Kidney (tissue), 14 donors: Measurements from ENCODE around the gene AMMECR1. TPM values are rescaled to one million over a fixed set of nuclear protein-coding genes. Genes with fewer than 3 reads are reported as not detected.

Experiments
- DNase-seq, 5 donors: peaks; one replicate each; pipeline ENCODE4 v3.0.0-alpha.2; 2013 to 2020
- FAIRE-seq: peaks from 2 replicates; lab custom pipeline; 2012; peaks lifted over from hg19 to GRCh38; lab: Jason Lieb, UNC
- H3K27ac ChIP-seq, 2 donors: one replicate each; pipeline ENCODE4 v1.7.0; 2013; ENCODE audit warnings: low read depth in 2 of 2, low read length in 2 of 2, inconsistent platforms in 1 of 2
- H3K27me3 ChIP-seq: one replicate; pipeline ENCODE4 v1.7.1; 2013; ENCODE audit warnings: low read length, inconsistent platforms; ENCODE audit not compliant: control insufficient read depth, insufficient read depth
- H3K36me3 ChIP-seq, 3 donors: one replicate each; pipeline versions ENCODE4 v1.7.0 to v1.7.1; 2013; ENCODE audit warnings: low read length in 3 of 3, control low read depth in 1 of 3, inconsistent platforms in 1 of 3; ENCODE audit not compliant: insufficient read depth in 3 of 3, control insufficient read depth in 2 of 3
- H3K4me1 ChIP-seq, 3 donors: one replicate each; pipeline versions ENCODE4 v1.7.0 to v1.7.1; 2013; ENCODE audit warnings: low read length in 3 of 3, inconsistent platforms in 1 of 3, low read depth in 1 of 3; ENCODE audit not compliant: control insufficient read depth in 2 of 3, insufficient read depth in 2 of 3
- H3K4me3 ChIP-seq, 3 donors: one replicate each; pipeline versions ENCODE4 v1.7.0 to v1.8.1; 2013; ENCODE audit warnings: low read length in 3 of 3, control low read depth in 1 of 3, inconsistent platforms in 1 of 3
- H3K9ac ChIP-seq, 3 donors: one replicate each; pipeline versions ENCODE4 v1.7.0 to v1.7.1; 2013; ENCODE audit warnings: low read length in 3 of 3, control low read depth in 1 of 3, inconsistent platforms in 1 of 3
- H3K9me3 ChIP-seq, 3 donors: one replicate each; pipeline versions ENCODE4 v1.7.0 to v1.7.1; 2013; ENCODE audit warnings: low read length in 3 of 3, control low read depth in 1 of 3, inconsistent platforms in 1 of 3; ENCODE audit not compliant: control insufficient read depth in 2 of 3, insufficient read depth in 1 of 3
- CTCF ChIP-seq: IDR thresholded peaks from 3 replicates; pipeline ENCODE4 v1.5.1; 2012; ENCODE audit warnings: mild to moderate bottlenecking, moderate library complexity, borderline replicate concordance; ENCODE audit not compliant: insufficient read depth; ENCODE audit errors: extremely low read depth
- intact Hi-C: fragments of 100-400 bp; cut with DNase I; formaldehyde crosslinking; loops from one replicate; pipeline ENCODE4 v1.11.1; 2022
- polyA plus RNA-seq: library from polyadenylated mRNA; stranded (reverse); fragments of 350-450 nt; fragmentation: Illumina TruSeq; extraction: RNeasy Lipid Tissue Mini Kit (QIAGEN cat#74804); gene quantifications from one replicate; pipeline ENCODE4 v1.2.3, GENCODE V29; 2014; ENCODE audit warnings: low read depth, low replicate concordance; ENCODE audit not compliant: insufficient read depth
- total RNA-seq: library from RNA; stranded (reverse); fragmentation: NEBNext Ultra II Directional; extraction: Animal tissue kit (Norgen Biotek cat#: 25700); gene quantifications from one replicate; pipeline ENCODE4 v1.2.1, GENCODE V29; 2021
- donor health status: control.
- donor health status: control.
- donor health status: control.
- donor health status: control.
- donor health status: control.
- donor health status: DM: yes; HTN: yes; CAD: no.
- donor health status: Normal renal cell carcinoma (clear cell type).

Gene AMMECR1
- total and polyA plus RNA-seq, 2 donors from 2014 or later: 4.4 to 11.0 TPM

- peaks cover 0 to 2% (median 0%) of the 10 kb centered on the region in 3 donors for H3K4me1 ChIP-seq
- FAIRE-seq: no peak
Measured at GRCh38 chrX:110182865-110183264, 135.0 kb downstream of the AMMECR1 start.

GRCh38 chrX:110182362-110182761, 135.5 kb downstream of the AMMECR1 start:
- no peak for FAIRE-seq
- peaks cover 2% of the 10 kb centered on the region for H3K27me3 ChIP-seq
- H3K4me1 ChIP-seq: peaks cover 0 to 2% (median 0%) of the 10 kb centered on the region in 3 donors
- no peaks in the 10 kb centered on the region for H3K36me3 ChIP-seq
- no peak overlapping the region for H3K4me3 ChIP-seq
- H3K27ac ChIP-seq: no peak overlapping the region
- TF ChIP-seq CTCF: no peak
- intact Hi-C loops: no loop called here
- H3K9me3 ChIP-seq: no peaks in the 10 kb centered on the region
- no peak overlapping the region for H3K9ac ChIP-seq
- no peak for DNase-seq

More at GRCh38 chrX:110182865-110183264, 135.0 kb downstream of the AMMECR1 start:
- H3K9me3 ChIP-seq: no peaks in the 10 kb centered on the region
- no peaks in the 10 kb centered on the region for H3K36me3 ChIP-seq
- peaks cover 2% of the 10 kb centered on the region for H3K27me3 ChIP-seq
- DNase-seq: no peak
- no peak overlapping the region for H3K27ac ChIP-seq
- H3K9ac ChIP-seq: no peak overlapping the region
- no peak for TF ChIP-seq CTCF
- intact Hi-C loops: no loop called here
- no peak overlapping the region for H3K4me3 ChIP-seq

- Histone ChIP-seq H3K9ac (no peak overlapping the region), H3K4me3 (no peak overlapping the region), H3K36me3 (no peaks in the 10 kb centered on the region), H3K9me3 (no peaks in the 10 kb centered on the region), H3K27me3 (peaks cover 2% of the 10 kb centered on the region), H3K4me1 (peaks cover 0 to 2% (median 0%) of the 10 kb centered on the region in 3 donors), H3K27ac (peak overlapping the region in 1 of 2 donors; percentile 36)
- TF ChIP-seq CTCF: no peak
- intact Hi-C loops: no loop called here
- FAIRE-seq: no peak
- no peak for DNase-seq
Measured at GRCh38 chrX:110181459-110182137, 136.3 kb downstream of the AMMECR1 start.
